Naive thymus-derived CD8-positive, alpha-beta T cell (primary cell): ENCODE measurements around the gene ATP2C2. TPM values are rescaled to one million over a fixed set of nuclear protein-coding genes. Genes with fewer than 3 reads are reported as not detected.

ENCODE experiments used
- ATAC-seq, 2 donors: fragments of 150-1000 bp; cut with Tn5 transposase in 1 of 2; sonication (Bioruptor Pico), chemical (Tn5 transposase) in 1 of 2; 1 replicate in 1 of 2; 2 replicates in 1 of 2; pipeline ENCODE4 v1.10.0; 2021; ENCODE audit warnings: mild to moderate bottlenecking in 2 of 2, moderate library complexity in 2 of 2
- POLR2A ChIA-PET: fragments of 350-600 bp; sonication (Branson Sonifier 250); formaldehyde crosslinking; loops from one replicate; lab custom pipeline; 2021; ENCODE audit warnings: antibody characterized with exemption; lab: Charles Lee
- DNase-seq, 10 donors: peaks; one replicate each; pipeline versions ENCODE4 v3.0.0 to v3.0.0-alpha.2; 2020 to 2022
- H3K27ac Mint-ChIP-seq, 10 donors: one replicate each; pipeline ENCODE4 v1.8.0; 2020 to 2022; ENCODE audit warnings: mild to moderate bottlenecking in 10 of 10, mixed read lengths in 10 of 10, moderate library complexity in 4 of 10, inconsistent platforms in 1 of 10
- H3K27me3 Mint-ChIP-seq, 5 donors: one replicate each; pipeline ENCODE4 v1.8.0; 2021 to 2022; ENCODE audit warnings: mixed read lengths in 5 of 5
- H3K36me3 Mint-ChIP-seq, 3 donors: one replicate each; pipeline ENCODE4 v1.8.0; 2020 to 2022; ENCODE audit warnings: mixed read lengths in 3 of 3, mild to moderate bottlenecking in 2 of 3, inconsistent platforms in 1 of 3
- H3K4me1 Mint-ChIP-seq, 4 donors: one replicate each; pipeline ENCODE4 v1.8.0; 2021 to 2022; ENCODE audit warnings: mixed read lengths in 4 of 4
- H3K4me3 Mint-ChIP-seq, 10 donors: one replicate each; pipeline ENCODE4 v1.8.0; 2020 to 2022; ENCODE audit warnings: mild to moderate bottlenecking in 10 of 10, mixed read lengths in 10 of 10, moderate library complexity in 6 of 10, inconsistent platforms in 1 of 10
- H3K9me3 Mint-ChIP-seq, 9 donors: one replicate each; pipeline ENCODE4 v1.8.0; 2020 to 2022; ENCODE audit warnings: mixed read lengths in 9 of 9, mild to moderate bottlenecking in 3 of 9, inconsistent platforms in 1 of 9, moderate library complexity in 1 of 9
- polyA plus RNA-seq, 3 donors: library from polyadenylated mRNA; unstranded; fragments of 300-500 nt; fragmentation: Illumina TruSeq; gene quantifications; one replicate each; pipeline ENCODE4 v1.2.3, GENCODE V29; 2021
- total RNA-seq, 8 experiments: library from RNA in 2 of 8; stranded (reverse) in 2 of 8; gene quantifications; one replicate each; pipeline ENCODE4 v1.2.3 and lab custom pipeline; 2021 to 2026

Gene ATP2C2
- total and polyA plus RNA-seq, 5 experiments from 2014 or later: not detected

DNA sequence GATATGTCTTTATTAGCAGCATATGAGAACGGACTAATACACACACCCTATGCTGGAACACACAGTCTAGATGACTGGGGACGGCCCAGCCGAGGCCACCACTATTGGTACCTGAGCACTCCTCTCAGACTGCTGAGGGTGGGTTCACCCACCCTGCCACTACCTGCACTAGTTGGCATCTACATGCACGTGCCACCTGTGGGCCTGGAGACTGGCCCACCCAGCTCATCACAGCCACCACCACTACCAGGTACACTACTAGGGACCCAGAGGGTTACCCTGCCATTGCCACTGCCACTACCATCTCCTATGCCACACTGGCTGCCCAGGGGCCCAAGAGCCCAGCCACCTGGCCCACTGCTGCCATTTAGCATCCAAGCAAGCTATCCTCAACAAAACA lies 103.6 kb downstream of the ATP2C2 start:
- DNase-seq (peak in 1 of 10 donors; percentile 22), ATAC-seq (no peak)
- no peaks in the 10 kb centered on the region for H3K27me3 Mint-ChIP-seq
- POLR2A ChIA-PET: no interaction called here
- peaks cover 0 to 15% (median 5%) of the 10 kb centered on the region in 9 donors for H3K9me3 Mint-ChIP-seq
- peaks cover 0 to 3% (median 1%) of the 10 kb centered on the region in 4 donors for H3K4me1 Mint-ChIP-seq
- H3K36me3 Mint-ChIP-seq: peaks cover 4 to 32% (median 19%) of the 10 kb centered on the region in 3 donors
- no peak overlapping the region for H3K4me3 Mint-ChIP-seq
- peak overlapping the region in 1 of 10 donors; percentile 45 for H3K27ac Mint-ChIP-seq

DNA sequence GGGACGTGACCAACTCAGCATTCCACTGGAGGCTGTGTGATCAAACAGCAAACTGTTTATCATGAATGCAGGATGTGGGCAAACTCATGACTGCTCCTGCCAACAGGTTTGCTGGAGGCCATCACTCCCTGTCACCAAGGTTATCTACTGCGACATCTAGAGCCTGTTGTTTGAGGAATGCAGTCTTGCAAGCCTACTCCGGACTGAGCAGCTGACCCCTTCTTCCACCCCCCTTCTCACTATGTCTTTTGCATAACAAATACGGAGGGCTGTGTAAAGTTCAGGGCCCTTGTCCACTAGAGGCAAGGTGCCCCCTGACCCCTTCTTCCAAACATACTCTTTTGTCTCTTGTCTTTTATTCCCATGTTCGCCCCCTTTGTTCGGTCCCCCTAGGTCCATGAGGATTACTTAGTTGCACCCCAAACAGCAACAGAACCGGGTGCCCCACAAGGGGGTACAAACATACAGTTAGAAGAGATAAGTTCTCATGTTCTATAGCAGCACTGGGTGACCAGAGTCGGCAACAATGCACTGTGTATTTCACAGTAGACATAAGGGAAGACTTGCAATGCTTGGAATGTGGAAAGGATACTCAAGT lies 107.4 kb downstream of the ATP2C2 start:
- peaks cover 9 to 25% (median 13%) of the 10 kb centered on the region in 3 donors for H3K36me3 Mint-ChIP-seq
- no peaks in the 10 kb centered on the region for H3K27me3 Mint-ChIP-seq
- H3K9me3 Mint-ChIP-seq: peaks cover 0 to 9% (median 0%) of the 10 kb centered on the region in 9 donors
- peak overlapping the region in 5 of 10 donors; percentile 6 to 79 (median 41) for H3K27ac Mint-ChIP-seq
- H3K4me1 Mint-ChIP-seq: peaks cover 0 to 3% (median 1%) of the 10 kb centered on the region in 4 donors
- ATAC-seq (no peak), DNase-seq (peak in 2 of 10 donors; percentile 16 to 21)
- H3K4me3 Mint-ChIP-seq: no peak overlapping the region
- POLR2A ChIA-PET: no interaction called here

DNA sequence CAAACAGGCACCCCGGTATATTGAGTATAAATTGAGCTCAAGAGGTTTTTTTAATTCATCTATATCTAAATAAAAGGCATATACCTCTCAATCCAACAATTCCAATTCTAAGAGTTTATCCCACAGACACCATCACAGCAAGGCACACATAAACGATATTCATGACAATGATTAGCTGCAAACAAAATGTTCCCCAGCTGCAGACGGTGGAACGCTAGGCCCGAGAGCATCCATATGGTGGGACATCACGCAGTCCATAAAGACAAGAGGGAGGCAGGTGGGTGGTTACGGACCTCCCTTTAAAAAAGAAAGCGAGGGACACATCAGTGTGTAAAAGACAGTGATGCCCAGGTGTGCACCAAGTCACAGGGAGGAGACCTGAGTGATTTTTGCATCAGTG lies 108.1 kb downstream of the ATP2C2 start:
- no peaks in the 10 kb centered on the region for H3K27me3 Mint-ChIP-seq
- DNase-seq: peak in 1 of 10 donors; percentile 4
- POLR2A ChIA-PET: no interaction called here
- H3K4me3 Mint-ChIP-seq: no peak overlapping the region
- no peak for ATAC-seq
- peaks cover 0 to 9% (median 0%) of the 10 kb centered on the region in 9 donors for H3K9me3 Mint-ChIP-seq
- H3K27ac Mint-ChIP-seq: peak overlapping the region in 2 of 10 donors; percentile 11 to 84
- H3K4me1 Mint-ChIP-seq: peaks cover 0 to 3% (median 1%) of the 10 kb centered on the region in 4 donors
- peaks cover 9 to 25% (median 13%) of the 10 kb centered on the region in 3 donors for H3K36me3 Mint-ChIP-seq

- Mint-ChIP-seq H3K36me3 (peaks cover 9 to 19% (median 15%) of the 10 kb centered on the region in 3 donors), H3K9me3 (peaks cover 0 to 9% (median 0%) of the 10 kb centered on the region in 9 donors), H3K27me3 (no peaks in the 10 kb centered on the region), H3K4me1 (peaks cover 0 to 3% (median 1%) of the 10 kb centered on the region in 4 donors), H3K4me3 (no peak overlapping the region), H3K27ac (peak overlapping the region in 1 of 10 donors; percentile 35)
- POLR2A ChIA-PET: no interaction called here
- ATAC-seq: no peak
- DNase-seq: peak in 1 of 10 donors; percentile 7
Observed at GRCh38 chr16:84477661-84478060, 109.3 kb downstream of the ATP2C2 start.

DNA sequence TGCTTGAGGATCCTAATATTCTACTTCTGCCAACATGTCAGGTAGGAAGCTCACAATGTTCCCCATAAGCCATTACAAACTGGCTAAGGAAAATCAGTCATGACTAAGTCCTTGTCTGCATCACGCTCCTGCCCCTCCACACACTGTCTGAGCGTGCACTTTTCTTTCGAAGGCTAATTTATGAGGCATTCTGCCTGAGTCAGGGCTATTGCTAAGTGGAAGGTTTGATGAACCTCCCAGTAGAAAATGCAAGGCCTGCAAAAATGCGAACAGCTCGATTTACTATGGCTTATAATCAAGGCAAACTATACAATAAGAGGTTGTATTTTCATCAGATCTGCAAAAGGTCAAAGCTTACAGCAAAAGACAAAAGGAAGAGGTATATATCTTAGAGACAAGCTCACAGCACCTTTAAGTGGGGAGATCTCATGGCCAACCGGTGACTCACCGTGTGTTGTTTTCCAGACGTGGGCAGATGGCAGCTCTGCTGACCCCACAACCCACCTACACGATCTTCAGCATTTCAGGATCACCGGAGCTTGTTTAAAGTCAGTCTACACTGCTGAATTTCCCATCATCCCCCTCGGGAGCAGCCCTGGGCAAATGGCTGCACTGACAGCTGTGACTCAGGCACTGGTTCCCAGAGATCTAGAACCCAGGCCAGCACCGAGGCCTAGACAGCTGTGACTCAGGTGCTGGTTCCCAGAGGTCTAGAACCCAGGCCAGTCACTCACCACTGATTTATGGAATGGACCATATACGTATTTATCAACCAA lies 110.0 kb downstream of the ATP2C2 start:
- Mint-ChIP-seq H3K36me3 (peaks cover 9 to 19% (median 10%) of the 10 kb centered on the region in 3 donors), H3K27me3 (no peaks in the 10 kb centered on the region), H3K27ac (peak overlapping the region in 1 of 10 donors; percentile 52), H3K4me1 (peaks cover 0 to 3% (median 1%) of the 10 kb centered on the region in 4 donors), H3K9me3 (peaks cover 0 to 9% (median 0%) of the 10 kb centered on the region in 9 donors), H3K4me3 (no peak overlapping the region)
- DNase-seq (peak in 1 of 10 donors; percentile 18), ATAC-seq (no peak)
- POLR2A ChIA-PET: no interaction called here

- H3K36me3 Mint-ChIP-seq: peaks cover 9 to 12% (median 10%) of the 10 kb centered on the region in 3 donors
- no peak overlapping the region for H3K27ac Mint-ChIP-seq
- no peak overlapping the region for H3K4me3 Mint-ChIP-seq
- DNase-seq: peak in 1 of 10 donors; percentile 54
- no peaks in the 10 kb centered on the region for H3K27me3 Mint-ChIP-seq
- POLR2A ChIA-PET: no interaction called here
- no peak for ATAC-seq
- peaks cover 0 to 3% (median 1%) of the 10 kb centered on the region in 4 donors for H3K4me1 Mint-ChIP-seq
- peaks cover 0 to 6% (median 0%) of the 10 kb centered on the region in 9 donors for H3K9me3 Mint-ChIP-seq
Observed at GRCh38 chr16:84479716-84480450, 111.5 kb downstream of the ATP2C2 start.

- no peak overlapping the region for H3K27ac Mint-ChIP-seq
- ATAC-seq (no peak), DNase-seq (peak in 1 of 10 donors; percentile 32)
- H3K36me3 Mint-ChIP-seq: peaks cover 5 to 12% (median 5%) of the 10 kb centered on the region in 3 donors
- H3K9me3 Mint-ChIP-seq: no peaks in the 10 kb centered on the region
- POLR2A ChIA-PET: no interaction called here
- no peaks in the 10 kb centered on the region for H3K27me3 Mint-ChIP-seq
- no peak overlapping the region for H3K4me3 Mint-ChIP-seq
- H3K4me1 Mint-ChIP-seq: no peaks in the 10 kb centered on the region
Observed at GRCh38 chr16:84481051-84481735, 112.9 kb downstream of the ATP2C2 start.

- Mint-ChIP-seq H3K36me3 (peaks cover 5 to 19% (median 6%) of the 10 kb centered on the region in 3 donors), H3K9me3 (no peaks in the 10 kb centered on the region), H3K4me1 (no peaks in the 10 kb centered on the region), H3K27me3 (no peaks in the 10 kb centered on the region), H3K4me3 (no peak overlapping the region), H3K27ac (no peak overlapping the region)
- ATAC-seq (no peak), DNase-seq (peak in 1 of 10 donors; percentile 38)
- POLR2A ChIA-PET: no interaction called here
Observed at GRCh38 chr16:84482001-84482891, 113.9 kb downstream of the ATP2C2 start.

- H3K36me3 Mint-ChIP-seq: peaks cover 4 to 24% (median 7%) of the 10 kb centered on the region in 3 donors
- no peaks in the 10 kb centered on the region for H3K9me3 Mint-ChIP-seq
- H3K4me3 Mint-ChIP-seq: no peak overlapping the region
- H3K4me1 Mint-ChIP-seq: no peaks in the 10 kb centered on the region
- H3K27me3 Mint-ChIP-seq: no peaks in the 10 kb centered on the region
- DNase-seq (peak in 1 of 10 donors; percentile 59), ATAC-seq (no peak)
- POLR2A ChIA-PET: no interaction called here
- peak overlapping the region in 3 of 10 donors; percentile 11 to 36 (median 17) for H3K27ac Mint-ChIP-seq
Observed at GRCh38 chr16:84482951-84483881, 114.9 kb downstream of the ATP2C2 start.

DNA sequence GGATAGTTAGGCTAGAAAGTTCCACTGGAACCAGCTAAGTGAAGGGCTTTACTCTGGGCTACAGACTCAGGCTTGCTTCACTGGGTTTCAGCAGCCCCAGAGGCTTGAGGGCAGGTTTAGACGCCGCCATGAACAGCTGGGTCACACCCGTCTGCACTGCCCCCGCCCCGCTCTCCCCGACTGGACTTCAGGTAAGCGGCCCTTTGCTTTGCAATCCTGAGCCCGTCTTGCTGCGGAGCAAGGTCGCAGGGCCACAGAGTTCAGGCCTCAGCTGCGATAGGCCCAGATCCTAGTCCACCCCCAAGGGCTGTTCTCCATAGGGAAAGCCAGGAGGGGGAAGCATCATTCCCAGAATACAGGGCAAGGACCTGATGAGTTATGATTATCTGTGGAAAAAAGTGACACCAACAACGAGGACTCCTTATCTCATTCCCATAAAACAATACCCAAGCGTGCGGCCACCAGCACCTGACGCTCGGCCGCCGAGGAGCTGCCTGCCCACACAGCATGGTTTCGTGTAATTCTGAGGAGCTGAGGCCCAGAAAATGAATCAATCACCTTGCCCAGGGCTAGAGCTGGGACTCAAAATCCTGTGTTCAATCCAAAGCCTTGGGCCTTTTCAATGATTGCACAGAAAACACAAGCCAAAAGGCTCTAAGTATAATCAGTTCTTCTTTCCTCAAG lies 115.7 kb downstream of the ATP2C2 start:
- Mint-ChIP-seq H3K27me3 (no peaks in the 10 kb centered on the region), H3K4me3 (no peak overlapping the region), H3K4me1 (no peaks in the 10 kb centered on the region), H3K36me3 (peaks cover 0 to 27% (median 4%) of the 10 kb centered on the region in 3 donors), H3K27ac (no peak overlapping the region), H3K9me3 (no peaks in the 10 kb centered on the region)
- POLR2A ChIA-PET: no interaction called here
- DNase-seq (peak in 1 of 10 donors; percentile 43), ATAC-seq (no peak)
